T47D (cell line): ENCODE data around the gene FKBP4.
"Not testable (repeated sequence)": the region's sequence is repeated elsewhere in the genome, so short reads cannot be mapped to it uniquely, and the experiment has no call there.

Experiments used
- DNase-seq, 2 experiments: peaks; one replicate each; pipeline versions ENCODE4 v3.0.0 to v3.0.0-alpha.2; 2011 to 2012; ENCODE audit warnings: low read depth in 1 of 2, low spot score in 1 of 2
- JUND ChIP-seq: IDR thresholded peaks from 2 replicates; pipeline ENCODE4 v1.6.1; 2012; ENCODE audit warnings: low read depth
- in situ Hi-C: cut with HindIII; loops from 2 replicates; pipeline ENCODE4 v1.10.0; 2016; ENCODE audit warnings: low sequenced_read_pairs, low pct_unique_long_range_greater_than_20kb

FKBP4 gene

GRCh38 chr12:2768224-2768961 lies 26.4 kb upstream of the FKBP4 start:
- no peak for TF ChIP-seq JUND
- DNase-seq, result no peak
- in situ Hi-C loops, result no loop called here

DNA sequence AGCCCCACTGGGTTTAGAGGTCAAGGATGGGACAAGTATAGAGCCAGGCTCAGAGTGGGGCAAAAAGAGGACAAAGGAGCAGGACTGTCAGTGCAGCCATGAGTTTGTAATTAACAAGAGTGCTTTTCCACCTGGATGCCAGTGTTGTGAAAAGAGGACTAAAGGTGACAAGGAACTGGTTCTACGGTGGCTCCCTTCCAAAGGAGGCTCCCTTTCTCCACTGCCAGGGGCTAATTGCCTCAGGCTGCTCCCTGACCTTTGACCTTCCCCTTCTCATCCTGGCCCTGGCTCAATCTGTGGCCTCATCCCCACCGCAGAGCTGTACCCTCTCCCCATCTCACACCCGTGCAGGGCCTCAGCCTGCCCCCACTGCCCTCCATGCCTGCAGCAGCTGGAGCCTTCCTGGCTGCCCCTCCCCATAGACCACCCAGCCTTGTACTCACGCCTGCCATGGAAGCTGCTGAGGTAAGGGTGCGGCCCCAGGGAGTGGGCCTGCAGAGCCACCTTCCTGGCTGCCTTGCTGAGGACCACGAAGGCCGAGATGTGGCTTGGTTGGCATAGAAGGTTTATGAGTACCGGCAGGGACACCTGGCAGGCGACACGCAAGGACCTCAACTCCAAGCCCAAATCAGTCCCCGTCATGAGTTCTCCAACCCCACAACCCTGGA lies 24.8 kb upstream of the FKBP4 start:
- DNase-seq, result peak in 1 of 2 experiments; percentile 73
- TF ChIP-seq JUND, result no peak
- in situ Hi-C loops, result no loop called here

- in situ Hi-C loops, DNase-seq: not testable (repeated sequence)
Observed at GRCh38 chr12:2770544-2770943, 24.2 kb upstream of the FKBP4 start.

- TF ChIP-seq JUND, result no peak
- in situ Hi-C loops, result no loop called here
- DNase-seq, result no peak
Observed at GRCh38 chr12:2772370-2772769, 22.4 kb upstream of the FKBP4 start.

DNA sequence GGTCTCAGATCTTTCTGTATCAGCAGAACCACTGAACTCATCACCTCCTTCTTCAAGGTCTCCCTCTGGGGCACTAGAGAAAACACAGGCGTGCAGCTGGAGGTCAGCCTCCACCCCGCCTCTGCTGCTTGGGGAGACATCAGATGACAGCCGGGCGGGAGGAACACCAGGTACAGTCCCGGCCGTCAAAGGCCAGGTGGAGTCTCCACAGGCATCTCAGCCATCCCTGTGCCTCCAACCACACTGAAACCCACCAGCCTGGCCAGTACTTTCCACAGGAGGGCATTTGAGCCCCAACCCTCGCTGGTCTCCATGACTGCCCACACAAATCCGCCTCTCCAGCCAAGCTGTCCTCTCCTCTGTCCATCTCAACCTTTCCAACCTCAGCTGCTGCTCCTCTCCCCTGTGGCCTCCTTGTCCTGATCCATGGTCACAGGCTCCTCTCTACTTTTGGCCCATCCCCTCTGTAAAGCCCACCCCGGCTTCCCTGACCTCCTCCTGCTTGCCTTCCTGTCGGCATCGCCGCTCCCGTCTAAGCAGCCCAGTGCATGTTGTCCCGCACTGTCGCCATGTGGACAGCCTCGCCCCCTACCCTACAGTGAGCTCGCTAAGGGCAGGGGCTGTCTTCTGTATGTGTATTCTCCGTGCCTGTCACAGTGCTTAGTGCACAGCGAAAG lies 21.4 kb upstream of the FKBP4 start:
- no peak for TF ChIP-seq JUND

DNA sequence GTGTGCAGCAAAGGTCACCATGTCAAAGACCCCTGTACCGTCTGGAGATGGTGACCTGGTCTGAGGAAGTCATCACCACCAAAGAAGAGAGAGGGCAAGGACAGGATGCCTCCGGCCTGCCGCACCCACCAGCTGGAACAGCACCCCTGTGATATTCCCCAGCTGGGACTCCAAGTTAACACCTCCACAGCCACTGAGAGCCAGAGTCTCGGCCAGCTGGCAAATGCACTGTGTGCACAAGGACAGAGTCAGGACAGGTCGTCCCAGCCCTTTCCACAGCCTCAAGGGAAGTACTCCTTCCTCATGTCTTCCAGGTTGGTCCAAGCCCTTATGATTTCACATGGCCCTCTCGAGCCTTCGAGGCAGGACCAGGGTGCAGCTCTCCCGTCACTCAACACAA lies 19.3 kb upstream of the FKBP4 start:
- DNase-seq, result peak; percentile 45 to 91
- no peak for TF ChIP-seq JUND
- in situ Hi-C loops, result no loop called here

More for the DNA sequence above, 21.4 kb upstream of the FKBP4 start:
- DNase-seq, result no peak
- in situ Hi-C loops, result no loop called here

GRCh38 chr12:2776129-2776806 lies 18.5 kb upstream of the FKBP4 start:
- in situ Hi-C loops, result no loop called here
- no peak for TF ChIP-seq JUND
- peak in 1 of 2 experiments; percentile 54 for DNase-seq

GRCh38 chr12:2779281-2779680 lies 15.5 kb upstream of the FKBP4 start:
- in situ Hi-C loops, result no loop called here

GRCh38 chr12:2783936-2784600 lies 10.7 kb upstream of the FKBP4 start:
- TF ChIP-seq JUND, result no peak
- DNase-seq, result peak; percentile 40 to 72
- in situ Hi-C loops, result no loop called here

More at GRCh38 chr12:2779281-2779680, 15.5 kb upstream of the FKBP4 start:
- DNase-seq, result peak in 1 of 2 experiments; percentile 47
- no peak for TF ChIP-seq JUND

GRCh38 chr12:2785017-2785416 lies 9.8 kb upstream of the FKBP4 start:
- DNase-seq, result peak in 1 of 2 experiments; percentile 48
- no peak for TF ChIP-seq JUND
- in situ Hi-C loops, result no loop called here

DNA sequence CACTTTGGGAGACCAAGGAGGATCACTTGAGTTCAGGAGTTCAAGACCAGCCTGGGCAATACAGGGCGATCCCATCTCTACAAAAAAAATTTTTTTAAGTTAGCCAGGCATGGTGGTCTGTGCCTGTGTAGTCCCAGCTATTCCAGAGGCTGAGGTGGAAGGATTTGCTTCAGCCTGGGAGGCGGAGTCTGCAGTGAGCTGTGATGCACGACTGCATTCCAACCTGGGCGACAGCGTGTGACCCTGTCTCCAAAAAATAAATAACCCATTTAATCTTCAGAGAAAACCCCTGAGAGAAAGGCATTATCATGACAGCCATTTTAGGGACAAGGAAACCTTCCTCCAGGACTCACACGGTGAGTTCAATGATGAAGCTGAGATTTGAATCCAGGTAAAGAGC lies 3.7 kb upstream of the FKBP4 start:
- no peak for DNase-seq
- in situ Hi-C loops, result no loop called here
- TF ChIP-seq JUND, result no peak
